ENCODE data around the gene ALMS1. TPM values are rescaled to one million over a fixed set of nuclear protein-coding genes. Genes with fewer than 3 reads are reported as not detected.
"Not testable (repeated sequence)": the region's sequence is repeated elsewhere in the genome, so short reads cannot be mapped to it uniquely, and the experiment has no call there.

Gene ALMS1
- total RNA-seq, 1 donor from 2014 or later, result 24.1 TPM

DNA sequence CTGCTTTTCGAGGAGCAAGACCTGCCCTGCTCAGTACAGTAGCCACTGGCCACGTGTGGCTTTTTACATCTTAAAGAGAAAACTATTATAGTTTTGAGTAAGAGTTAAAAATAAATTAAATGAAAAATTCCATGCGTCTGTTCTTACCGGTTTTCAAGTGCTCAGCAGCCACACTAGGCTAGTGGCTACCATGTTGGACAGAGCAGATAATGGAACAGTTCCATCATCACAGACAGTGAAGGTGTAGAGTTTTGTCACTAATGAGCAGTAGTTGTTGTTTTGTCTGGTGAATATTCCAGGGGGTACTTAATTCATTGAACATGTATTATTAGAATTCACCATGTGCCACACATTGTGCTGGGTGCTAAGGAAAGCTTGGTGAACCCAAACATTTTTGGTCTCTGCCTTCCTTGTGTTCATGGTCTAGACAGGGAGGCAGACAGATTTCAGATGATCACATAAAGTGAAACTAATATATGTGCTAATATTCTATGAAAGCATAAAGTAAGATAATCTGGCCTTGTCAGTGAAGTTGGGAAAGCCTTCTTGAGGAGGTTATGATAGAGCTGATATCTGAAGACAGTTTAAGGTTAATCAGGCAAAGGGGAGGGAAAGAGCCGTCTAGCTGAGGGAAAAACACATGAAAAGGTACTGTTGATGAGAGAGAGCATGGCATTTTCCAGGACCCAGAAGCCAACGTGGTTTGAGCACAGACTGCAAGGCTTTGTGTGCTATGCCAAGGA is 1.4 kb downstream of the ALMS1 start:
- intact Hi-C loops (cut with micrococcal nuclease), result loop anchor here (1.0 to 10.0 kb wide), 4 partner anchors 153 to 1448 kb away; partner anchors contain the start of genes CCT7, HK2 and MTHFD2

DNA sequence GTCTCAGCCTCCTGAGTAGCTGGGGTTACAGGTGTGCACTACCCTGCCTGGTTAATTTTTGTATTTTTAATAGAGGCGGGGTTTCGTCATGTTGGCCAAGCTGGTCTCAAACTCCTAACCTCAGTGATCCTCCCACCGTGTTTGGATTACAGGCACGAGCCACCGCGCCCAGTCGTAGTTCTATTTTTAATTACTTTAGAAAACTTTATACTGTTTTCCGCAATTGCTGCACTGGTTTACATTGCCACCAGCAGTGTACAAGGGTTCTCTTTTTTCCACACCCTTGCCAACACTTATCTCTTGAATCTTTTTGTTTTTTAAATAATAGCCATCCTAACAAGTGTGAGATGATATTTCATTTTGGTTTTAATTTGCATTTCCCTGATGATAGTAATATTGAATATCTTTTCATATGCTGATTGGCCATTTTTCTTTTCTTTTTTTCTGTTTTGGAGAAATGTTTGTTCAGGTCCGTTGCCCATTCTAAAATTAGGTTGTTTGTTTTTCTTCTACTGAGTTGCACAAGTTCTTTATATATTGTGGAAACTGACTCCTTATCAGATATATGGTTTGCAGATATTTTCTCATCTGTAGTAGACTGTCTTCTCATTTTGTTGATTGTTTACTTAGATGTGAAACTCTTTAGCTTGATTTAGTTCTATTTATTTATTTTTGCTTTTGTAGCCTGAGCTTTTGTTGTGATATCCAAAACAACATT is 16.9 kb downstream of the ALMS1 start:
- intact Hi-C loops (cut with micrococcal nuclease), result no loop called here

- intact Hi-C loops (cut with micrococcal nuclease), result no loop called here
Observed at GRCh38 chr2:73403237-73403636, 17.6 kb downstream of the ALMS1 start.

- intact Hi-C loops (cut with micrococcal nuclease), result no loop called here
Observed at GRCh38 chr2:73404409-73404808, 18.8 kb downstream of the ALMS1 start.

DNA sequence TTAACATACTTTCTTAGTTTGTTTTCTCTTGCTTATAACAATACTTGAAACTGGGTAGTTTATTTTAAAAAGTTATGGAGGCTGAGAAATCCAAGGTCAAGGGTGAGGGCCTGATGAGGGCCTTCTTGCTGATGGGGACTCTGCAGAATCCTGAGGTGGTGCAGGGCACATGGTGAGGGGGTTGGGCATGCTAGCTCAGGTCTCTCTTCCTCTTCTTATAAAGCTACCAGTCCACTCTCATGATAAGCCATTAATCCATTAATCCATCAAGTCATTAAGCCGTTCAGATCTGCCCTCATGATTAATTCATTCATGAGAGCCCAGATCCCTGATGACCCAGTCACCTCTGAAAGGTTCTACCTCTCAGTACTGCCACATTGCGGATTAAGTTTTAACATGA is 21.4 kb downstream of the ALMS1 start:
- intact Hi-C loops (cut with micrococcal nuclease), result no loop called here

- intact Hi-C loops (cut with micrococcal nuclease), result no loop called here
Observed at GRCh38 chr2:73408198-73408597, 22.6 kb downstream of the ALMS1 start.

GRCh38 chr2:73414696-73415095 is 29.1 kb downstream of the ALMS1 start:
- intact Hi-C loops (cut with micrococcal nuclease), result no loop called here

DNA sequence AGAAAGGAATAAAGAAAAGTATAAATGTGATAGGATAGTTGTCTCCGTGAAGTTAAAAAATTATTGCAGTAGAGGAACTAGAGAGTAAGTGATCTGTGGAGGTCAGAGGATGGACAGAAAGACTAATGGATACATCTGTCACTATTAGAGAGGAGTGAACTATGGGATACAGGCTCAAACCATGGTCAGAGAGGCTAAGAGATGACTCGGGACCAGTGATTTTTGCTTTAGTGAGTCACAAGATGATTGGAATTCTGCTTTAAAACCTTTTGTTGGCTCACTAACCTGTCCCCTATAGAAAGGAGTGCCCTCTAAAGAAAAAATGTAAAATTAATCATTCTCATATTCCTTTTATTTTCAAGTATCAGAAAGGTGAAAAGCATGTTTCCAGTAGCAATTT is 30.3 kb downstream of the ALMS1 start:
- intact Hi-C loops (cut with micrococcal nuclease), result no loop called here

GRCh38 chr2:73418343-73418742 is 32.7 kb downstream of the ALMS1 start:
- intact Hi-C loops (cut with micrococcal nuclease), result no loop called here

DNA sequence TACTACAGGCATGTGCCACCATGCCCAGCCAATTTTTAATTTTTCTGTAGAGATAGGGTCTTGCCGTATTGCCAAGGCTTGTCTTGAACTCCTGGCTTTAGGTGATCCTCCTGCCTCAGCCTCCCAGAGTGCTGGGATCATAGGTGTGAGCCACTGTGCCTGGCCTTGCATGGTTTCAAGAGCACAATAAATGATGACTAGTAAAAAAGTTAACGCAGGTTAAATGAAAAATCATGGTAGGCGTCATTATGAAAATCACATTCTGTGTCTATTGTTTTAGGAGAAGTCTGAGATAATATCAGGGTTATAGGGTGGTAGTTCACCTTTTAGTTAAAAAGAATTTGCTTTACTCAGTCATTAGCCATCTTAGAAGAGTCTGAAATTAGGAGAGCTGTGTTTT is 38.3 kb downstream of the ALMS1 start:
- intact Hi-C loops (cut with micrococcal nuclease), result no loop called here

DNA sequence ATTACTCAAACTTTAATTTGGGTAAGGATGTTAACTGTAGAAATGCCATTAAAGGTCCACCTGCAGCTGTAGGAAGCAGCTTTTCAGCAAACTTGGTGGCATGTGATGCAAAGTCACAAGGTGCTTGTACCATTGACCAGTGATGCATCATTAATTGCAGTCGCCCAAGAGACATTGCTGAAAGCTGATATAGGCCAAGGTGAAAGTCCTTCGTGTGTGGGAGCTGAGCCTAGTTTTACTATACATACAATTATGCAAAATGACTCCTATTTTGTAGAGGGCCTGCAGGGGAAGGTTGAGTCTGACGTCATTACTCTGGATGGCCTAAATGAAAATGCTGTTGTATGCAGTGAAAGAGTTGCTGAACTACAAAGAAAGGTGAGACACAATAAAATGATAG is 40.5 kb downstream of the ALMS1 start:
- intact Hi-C loops (cut with micrococcal nuclease), result no loop called here

DNA sequence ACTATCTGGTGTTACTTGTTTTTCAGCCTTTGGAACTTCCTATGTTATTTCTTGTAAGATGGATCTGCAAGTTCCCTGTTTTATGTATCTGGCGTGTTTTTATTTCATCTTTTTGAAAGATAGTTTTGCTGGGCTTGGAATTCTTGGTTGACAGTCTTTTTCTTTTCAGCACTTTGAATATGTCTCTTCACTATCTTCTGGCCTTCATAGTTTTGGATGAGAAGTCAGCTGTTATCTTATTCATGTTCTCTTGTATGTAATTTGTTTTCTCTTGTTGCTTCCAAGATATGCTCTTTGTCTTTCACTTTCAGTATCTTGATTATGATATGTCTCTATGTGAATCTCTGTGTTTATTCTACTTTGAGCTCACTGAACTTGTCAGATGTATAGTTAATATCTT is 50.4 kb downstream of the ALMS1 start:
- intact Hi-C loops (cut with micrococcal nuclease), result no loop called here

- intact Hi-C loops (cut with micrococcal nuclease), result no loop called here
Observed at GRCh38 chr2:73444202-73444601, 58.6 kb downstream of the ALMS1 start.

DNA sequence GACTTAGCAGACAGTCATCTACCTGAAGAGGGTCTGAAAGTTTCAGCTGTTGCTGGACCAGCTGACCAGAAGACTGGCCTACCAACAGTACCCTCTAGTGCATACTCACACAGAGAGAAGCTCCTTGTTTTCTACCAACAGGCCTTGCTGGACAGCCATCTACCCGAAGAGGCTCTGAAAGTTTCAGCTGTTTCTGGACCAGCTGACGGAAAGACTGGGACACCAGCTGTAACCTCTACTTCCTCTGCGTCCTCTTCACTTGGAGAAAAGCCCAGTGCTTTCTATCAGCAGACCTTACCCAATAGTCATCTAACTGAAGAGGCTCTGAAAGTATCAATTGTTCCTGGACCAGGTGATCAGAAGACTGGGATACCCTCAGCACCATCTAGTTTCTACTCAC is 63.2 kb downstream of the ALMS1 start:
- intact Hi-C loops (cut with micrococcal nuclease), result no loop called here

DNA sequence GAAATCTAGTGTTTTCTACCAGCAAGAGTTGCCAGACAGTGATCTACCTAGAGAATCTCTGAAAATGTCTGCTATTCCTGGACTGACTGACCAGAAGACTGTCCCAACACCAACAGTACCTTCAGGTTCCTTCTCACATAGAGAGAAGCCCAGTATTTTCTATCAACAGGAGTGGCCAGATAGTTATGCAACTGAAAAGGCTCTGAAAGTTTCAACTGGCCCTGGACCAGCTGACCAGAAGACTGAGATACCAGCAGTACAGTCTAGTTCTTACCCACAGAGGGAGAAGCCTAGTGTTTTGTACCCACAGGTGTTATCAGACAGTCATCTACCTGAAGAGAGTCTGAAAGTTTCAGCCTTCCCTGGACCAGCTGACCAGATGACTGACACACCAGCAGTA is 63.8 kb downstream of the ALMS1 start:
- intact Hi-C loops (cut with micrococcal nuclease), result no loop called here

GRCh38 chr2:73451263-73451972 is 65.8 kb downstream of the ALMS1 start:
- intact Hi-C loops (cut with micrococcal nuclease), result no loop called here

DNA sequence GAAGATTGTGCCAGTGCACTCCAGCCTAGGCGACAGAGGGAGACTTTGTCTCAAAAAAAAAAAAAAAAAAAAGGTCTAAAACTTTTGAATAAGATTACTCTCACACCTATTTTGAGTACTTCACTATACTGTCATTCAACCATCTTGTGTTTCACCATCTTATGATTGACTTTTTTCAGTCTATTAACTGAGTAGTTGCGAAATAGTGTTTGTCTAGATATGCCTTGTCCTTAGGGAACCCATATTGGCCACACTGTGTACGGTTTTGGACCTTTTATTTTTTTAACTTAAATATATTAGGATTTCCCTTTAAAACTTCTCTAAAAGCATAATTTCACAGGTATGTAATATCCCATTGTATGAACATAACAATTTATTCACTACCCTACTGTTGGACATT is 72.3 kb downstream of the ALMS1 start:
- intact Hi-C loops (cut with micrococcal nuclease), result no loop called here

DNA sequence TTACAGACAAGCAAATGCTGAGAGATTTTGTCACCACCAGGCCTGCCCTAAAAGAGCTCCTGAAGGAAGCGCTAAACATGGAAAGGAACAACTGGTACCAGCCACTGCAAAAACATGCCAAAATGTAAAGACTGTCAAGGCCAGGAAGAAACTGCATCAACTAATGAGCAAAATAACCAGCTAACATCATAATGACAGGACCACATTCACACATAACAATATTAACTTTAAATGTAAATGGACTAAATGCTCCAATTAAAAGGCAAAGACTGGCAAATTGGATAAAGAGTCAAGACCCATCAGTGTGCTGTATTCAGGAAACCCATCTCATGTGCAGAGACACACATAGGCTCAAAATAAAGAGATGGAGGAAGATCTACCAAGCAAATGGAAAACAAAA is 76.8 kb downstream of the ALMS1 start:
- intact Hi-C loops (cut with micrococcal nuclease), result not testable (repeated sequence)

DNA sequence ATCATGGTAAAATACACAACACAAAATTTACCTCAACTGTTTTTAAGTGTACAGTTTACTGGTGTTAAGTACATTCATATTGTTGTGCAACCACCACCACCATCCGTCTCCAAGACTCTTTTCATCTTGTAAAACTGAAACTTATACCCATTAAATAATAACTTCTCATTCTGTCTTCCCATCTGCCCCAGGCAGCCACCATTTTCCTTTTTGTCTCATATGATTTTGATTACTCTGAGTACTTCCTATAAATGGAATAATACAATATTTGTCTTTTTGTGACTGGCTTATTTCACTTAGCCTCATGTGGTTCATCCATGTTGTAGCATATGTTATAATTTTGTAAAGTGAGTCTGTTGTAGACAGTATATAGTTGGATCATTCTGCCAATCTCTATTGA is 82.7 kb downstream of the ALMS1 start:
- intact Hi-C loops (cut with micrococcal nuclease), result no loop called here

- intact Hi-C loops (cut with micrococcal nuclease), result not testable (repeated sequence)
Observed at GRCh38 chr2:73483874-73484273, 98.2 kb downstream of the ALMS1 start.

DNA sequence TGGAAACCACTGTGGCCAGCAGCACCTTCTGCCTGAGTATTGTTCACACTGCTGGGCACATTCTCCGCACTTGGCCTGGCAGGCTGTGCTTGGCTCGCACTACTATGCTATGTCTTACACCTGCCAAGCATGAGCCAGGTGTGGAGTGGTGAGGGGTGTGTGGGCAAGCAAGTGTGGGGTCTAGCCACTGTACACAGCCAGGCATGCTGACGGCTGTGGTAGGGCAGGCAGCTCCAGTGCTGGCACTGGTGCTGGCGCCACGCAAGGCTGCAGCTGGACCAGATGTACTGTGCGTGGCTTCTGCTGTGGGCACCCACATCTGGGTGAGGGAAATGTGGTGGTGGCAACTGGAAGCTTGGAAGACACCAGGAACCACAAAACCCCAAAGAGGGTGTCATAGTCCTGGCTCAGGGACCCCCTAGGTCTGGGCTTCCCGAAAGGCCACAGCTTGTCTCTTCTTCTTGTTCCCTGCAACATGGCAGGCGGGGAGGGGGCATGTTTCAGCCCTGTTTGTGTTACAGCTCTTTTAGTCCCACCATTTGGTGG is 101.5 kb downstream of the ALMS1 start:
- intact Hi-C loops (cut with micrococcal nuclease), result no loop called here

GRCh38 chr2:73488079-73488478 is 102.4 kb downstream of the ALMS1 start:
- intact Hi-C loops (cut with micrococcal nuclease), result no loop called here

All from T-helper 2 cell treated with Interferon-gamma antibody and Interleukin-4, amounts not matched to agents 100 ng/mL and 5 ng/mL, for 36 hours (primary cell).